NCI-H2227 treated with DMSO at 0.1 percent for 48 hours (cell line): ENCODE data around the gene PCDH9.

Experiments
- DNase-seq: peaks from one replicate; lab custom pipeline; 2025; lab: John Stamatoyannopoulos, UW

The PCDH9 gene

GRCh38 chr13:67084066-67084465 is 146.1 kb downstream of the PCDH9 start:
- no peak for DNase-seq

GRCh38 chr13:67083519-67083918 is 146.6 kb downstream of the PCDH9 start:
- DNase-seq, result no peak

DNA sequence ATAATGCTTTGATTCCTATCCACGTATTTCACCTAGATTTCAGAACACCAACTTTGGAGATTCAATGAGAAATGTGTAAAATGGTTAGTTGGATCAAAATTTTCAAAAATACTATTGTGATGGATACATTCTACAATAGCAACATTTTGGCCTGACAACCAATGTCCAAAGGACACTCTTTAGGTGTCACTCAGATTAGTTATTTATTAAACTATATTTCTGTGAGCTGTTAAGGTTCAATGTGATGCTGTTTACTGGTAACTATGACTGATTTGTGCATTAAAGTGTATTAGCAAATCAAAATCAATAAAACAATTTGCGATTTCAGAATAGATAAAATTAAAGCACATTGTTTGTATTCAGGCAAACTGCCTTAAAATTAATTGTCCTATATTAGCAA is 149.8 kb downstream of the PCDH9 start:
- no peak for DNase-seq

DNA sequence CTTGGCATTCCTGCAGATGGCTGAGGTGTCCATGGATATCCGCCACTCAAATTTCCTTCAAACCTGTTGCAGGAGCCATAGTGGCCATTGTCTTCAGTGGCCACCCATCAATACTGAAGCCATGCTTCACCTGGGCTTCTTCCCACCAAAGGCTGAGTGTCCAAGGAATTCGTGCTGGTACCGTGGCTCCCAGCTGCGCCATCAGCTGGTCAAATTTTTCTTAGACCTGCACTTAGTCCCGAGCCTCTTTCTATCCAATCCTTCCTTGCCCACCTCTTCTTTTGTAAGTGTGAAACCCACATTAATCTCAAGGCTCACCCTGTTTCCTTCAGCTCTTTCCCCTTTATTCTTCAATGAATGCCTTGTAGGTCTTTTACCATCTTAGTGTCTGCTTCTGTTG is 152.1 kb downstream of the PCDH9 start:
- no peak for DNase-seq

- no peak for DNase-seq
These were observed 153.0 kb downstream of the PCDH9 start for GRCh38 chr13:67077132-67077531.

DNA sequence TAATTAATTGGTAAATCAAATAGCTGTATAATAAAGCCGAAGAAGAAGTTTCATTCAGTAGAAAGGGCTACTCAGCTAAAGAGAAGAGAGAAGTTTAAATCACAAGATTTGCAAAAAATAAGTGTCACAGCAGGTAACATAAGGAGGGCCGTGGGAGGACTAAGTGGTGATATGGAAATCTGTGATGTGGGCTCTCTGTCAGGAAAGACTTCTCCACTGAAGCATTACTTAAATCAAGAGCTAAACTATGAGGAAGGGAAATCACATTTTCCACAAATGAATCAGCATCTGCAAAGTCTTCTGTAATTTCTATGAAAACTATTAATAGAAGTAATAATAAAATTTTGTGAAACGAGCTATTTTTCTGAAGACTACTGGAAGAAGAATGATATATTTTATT is 153.8 kb downstream of the PCDH9 start:
- DNase-seq, result no peak

GRCh38 chr13:67075239-67075638 is 154.9 kb downstream of the PCDH9 start:
- DNase-seq, result no peak

- no peak for DNase-seq
These were observed 158.1 kb downstream of the PCDH9 start for GRCh38 chr13:67071918-67072598.

- no peak for DNase-seq
These were observed 159.8 kb downstream of the PCDH9 start for GRCh38 chr13:67070306-67070705.

DNA sequence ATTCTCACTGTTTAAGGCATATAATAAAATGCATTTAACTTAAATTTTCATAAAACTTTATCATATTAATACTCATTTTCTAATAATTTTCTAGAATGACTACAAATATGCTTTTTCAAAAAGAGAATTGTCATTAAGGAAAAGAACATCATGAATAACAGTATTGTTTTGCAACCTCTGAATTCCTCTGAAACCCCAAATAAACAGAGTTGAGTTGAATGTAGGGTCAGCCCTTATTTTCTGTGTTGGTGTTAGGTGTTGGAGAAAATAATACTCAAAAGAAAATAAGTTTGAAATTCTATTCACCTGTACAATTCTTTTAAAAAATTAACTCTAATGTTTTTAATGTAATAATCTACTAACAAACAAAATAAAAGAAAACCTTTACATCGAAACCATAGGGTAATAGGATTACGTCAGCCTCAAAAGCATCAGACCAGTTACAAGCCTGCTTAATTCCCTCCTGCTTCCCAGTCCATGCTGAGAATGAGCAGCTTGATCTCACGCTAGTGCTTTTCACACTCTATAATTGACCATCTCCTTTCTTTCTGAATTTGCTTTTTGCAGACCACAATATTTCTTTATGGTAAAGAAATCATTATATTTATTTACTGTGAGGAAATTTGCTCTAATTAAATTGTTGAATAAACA is 160.9 kb downstream of the PCDH9 start:
- peak; percentile 8 for DNase-seq

- no peak for DNase-seq
These were observed 165.2 kb downstream of the PCDH9 start for GRCh38 chr13:67064920-67065319.

GRCh38 chr13:67063036-67063435 is 167.1 kb downstream of the PCDH9 start:
- DNase-seq, result no peak

- no peak for DNase-seq
These were observed 168.0 kb downstream of the PCDH9 start for GRCh38 chr13:67062160-67062559.

GRCh38 chr13:67061750-67062149 is 168.4 kb downstream of the PCDH9 start:
- no peak for DNase-seq

DNA sequence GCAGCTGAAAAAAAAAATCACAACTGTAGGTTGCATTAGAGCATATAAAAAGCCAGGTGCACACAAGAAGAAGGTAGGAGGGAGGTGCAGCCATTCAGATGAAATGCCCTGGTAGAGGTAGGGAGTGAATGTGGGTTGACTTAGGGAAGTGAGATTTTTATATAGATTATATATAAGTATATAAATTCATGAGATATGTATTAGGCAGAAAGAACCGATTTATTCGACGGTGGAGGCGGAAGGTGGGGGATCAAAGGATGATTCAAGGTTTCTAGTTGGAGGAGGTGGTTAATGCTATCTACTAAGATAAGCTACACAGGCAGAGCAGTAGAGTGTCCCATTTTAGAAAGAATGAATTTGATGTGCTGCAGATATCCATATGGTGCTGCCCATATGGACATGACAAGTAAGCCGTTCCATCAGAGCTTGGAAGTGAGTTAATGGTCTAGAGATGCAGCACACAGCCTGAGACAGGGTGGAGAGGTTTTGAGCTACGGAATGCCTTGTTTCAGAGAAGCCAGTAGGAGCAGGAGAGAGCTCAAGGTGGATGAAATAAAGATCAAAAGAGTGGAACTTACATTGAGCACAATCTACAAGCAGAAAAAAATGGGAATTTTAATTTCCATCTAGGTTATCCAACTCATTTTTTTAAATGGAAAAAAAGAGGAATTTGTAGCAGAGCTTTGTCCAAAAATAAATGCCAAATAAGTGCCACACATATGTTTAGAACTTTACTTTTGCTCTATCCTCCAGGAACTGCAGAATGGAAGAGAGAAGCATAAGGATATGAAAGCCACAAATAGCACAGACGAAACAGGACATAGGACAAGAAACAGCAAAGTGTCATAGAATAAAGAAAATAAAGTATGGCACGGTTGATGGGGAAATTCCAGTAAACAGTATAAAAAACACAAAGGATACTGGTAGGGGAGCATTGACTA is 177.3 kb downstream of the PCDH9 start:
- no peak for DNase-seq

- no peak for DNase-seq
These were observed 180.4 kb downstream of the PCDH9 start for GRCh38 chr13:67049744-67050143.

GRCh38 chr13:67048821-67049150 is 181.3 kb downstream of the PCDH9 start:
- DNase-seq, result no peak

DNA sequence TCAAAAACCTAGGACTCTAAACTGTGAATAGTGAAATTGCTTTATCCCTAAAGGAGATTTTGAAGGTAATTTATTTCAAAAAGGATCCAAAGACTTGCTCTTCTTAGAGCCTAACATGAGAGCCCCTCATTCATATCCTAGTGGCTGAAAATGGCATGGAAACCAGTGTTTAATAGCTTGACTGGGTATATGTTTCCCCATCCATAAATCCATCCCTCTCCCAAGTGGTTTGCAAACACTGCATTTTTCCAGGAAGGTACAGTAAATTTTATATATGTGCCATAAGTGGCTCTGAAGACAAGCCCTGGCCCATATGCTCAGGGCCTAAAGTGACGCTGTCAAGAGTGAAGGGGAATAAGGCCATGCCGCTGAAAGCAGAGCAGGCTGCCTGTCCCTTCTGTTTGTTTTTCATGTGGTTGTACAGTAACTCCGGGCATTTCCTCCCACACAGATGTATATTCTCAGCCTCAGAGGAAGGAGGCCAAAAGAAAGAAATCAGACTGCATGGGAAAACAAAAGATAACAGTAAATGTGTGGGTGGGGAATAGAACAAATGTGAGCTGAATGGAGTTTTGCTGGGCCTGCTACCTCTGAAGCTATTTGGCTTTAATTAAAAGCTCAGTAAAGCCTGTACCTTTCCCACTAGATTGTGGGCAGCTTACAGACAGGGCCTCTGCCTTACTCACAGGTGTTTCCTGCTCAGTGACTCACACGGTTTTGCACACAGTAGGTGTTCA is 181.9 kb downstream of the PCDH9 start:
- DNase-seq, result no peak

- DNase-seq, result no peak
These were observed 184.8 kb downstream of the PCDH9 start for GRCh38 chr13:67045357-67045756.

GRCh38 chr13:67043901-67044300 is 186.2 kb downstream of the PCDH9 start:
- DNase-seq, result no peak

- no peak for DNase-seq
These were observed 187.6 kb downstream of the PCDH9 start for GRCh38 chr13:67042556-67042955.
